GM18519 (cell line): Measurements from ENCODE around the gene HSF5.

ENCODE experiments used
- ATAC-seq: cut with Tn5 transposase; IDR thresholded peaks from one replicate; pipeline ENCODE4 v1.9.1; 2021; ENCODE audit warnings: mild to moderate bottlenecking, moderate library complexity; ENCODE audit not compliant: unreplicated experiment, low FRiP score

Gene HSF5

GRCh38 chr17:58373923-58374322, 114.3 kb downstream of the HSF5 start:
- no peak for ATAC-seq

- ATAC-seq, result no peak
Measured at GRCh38 chr17:58373003-58373402, 115.2 kb downstream of the HSF5 start.

GRCh38 chr17:58371300-58371950, 116.8 kb downstream of the HSF5 start:
- ATAC-seq, result no peak

- no peak for ATAC-seq
Measured at GRCh38 chr17:58370716-58371115, 117.5 kb downstream of the HSF5 start.

- ATAC-seq, result no peak
Measured at GRCh38 chr17:58370309-58370708, 117.9 kb downstream of the HSF5 start.
